Upper lobe of left lung (tissue), 6 donors: Measurements from ENCODE around the gene EXTL1. TPM values are rescaled to one million over a fixed set of nuclear protein-coding genes. Genes with fewer than 3 reads are reported as not detected.

Experiments used
- ATAC-seq, 2 donors: fragments of 200-7000 bp; cut with Tn5 transposase; one replicate each; pipeline ENCODE4 v1.9.1; 2022; ENCODE audit warnings: mild to moderate bottlenecking in 2 of 2, moderate library complexity in 2 of 2; ENCODE audit not compliant: low FRiP score in 2 of 2
- DNase-seq, 2 donors: peaks; one replicate each; pipeline ENCODE4 v3.0.0-alpha.2; 2019 to 2020
- H3K27ac ChIP-seq, 4 donors: fragments of 200-600 bp; sonication (generic); one replicate each; pipeline ENCODE4 v1.5.1; 2016 to 2019
- H3K27me3 ChIP-seq, 4 donors: fragments of 200-600 bp; sonication (generic); one replicate each; pipeline ENCODE4 v1.5.1; 2017 to 2019
- H3K36me3 ChIP-seq, 4 donors: fragments of 200-600 bp; sonication (generic); one replicate each; pipeline ENCODE4 v1.5.1; 2016 to 2019
- H3K4me1 ChIP-seq, 4 donors: fragments of 200-600 bp; sonication (generic); one replicate each; pipeline ENCODE4 v1.5.1; 2018 to 2019
- H3K4me3 ChIP-seq, 4 donors: fragments of 200-600 bp; sonication (generic); one replicate each; pipeline ENCODE4 v1.5.1; 2017 to 2019; ENCODE audit warnings: mild to moderate bottlenecking in 2 of 4, moderate library complexity in 1 of 4
- H3K9me3 ChIP-seq, 4 donors: fragments of 200-600 bp; sonication (generic); one replicate each; pipeline ENCODE4 v1.5.1; 2018 to 2019
- CTCF ChIP-seq, 6 experiments: fragments of 450-650 bp in 4 of 6; fragments of 200-600 bp in 2 of 6; sonication (generic) in 2 of 6; IDR thresholded peaks; one replicate each; pipeline ENCODE4 v1.5.1; 2016 to 2019; ENCODE audit warnings: antibody characterized with exemption in 6 of 6
- EP300 ChIP-seq, 4 donors: sonication (generic); formaldehyde crosslinking; IDR thresholded peaks; one replicate each; pipeline ENCODE4 v1.5.1; 2017; ENCODE audit warnings: antibody characterized with exemption in 4 of 4, control low read depth in 2 of 4
- POLR2A ChIP-seq, 4 donors: fragments of 450-650 bp; IDR thresholded peaks; one replicate each; pipeline ENCODE4 v1.5.1; 2016 to 2017; ENCODE audit warnings: antibody characterized with exemption in 4 of 4, mild to moderate bottlenecking in 2 of 4
- POLR2AphosphoS5 ChIP-seq, 2 donors: sonication (generic); formaldehyde crosslinking; IDR thresholded peaks; one replicate each; pipeline ENCODE4 v1.5.1; 2017; ENCODE audit warnings: antibody characterized with exemption in 2 of 2
- WGBS, 2 donors: methylation state at CpG; one replicate each; pipeline ENCODE4 v1.1.5; 2017 to 2018; 5-methylcytosine and 5-hydroxymethylcytosine counted together
- total RNA-seq, 6 donors: library from RNA; depleted of rRNA in 4 of 6; stranded (reverse); fragments of >200 nt in 4 of 6; gene quantifications; one replicate each; pipeline versions ENCODE4 v1.1.0 to v1.2.1, GENCODE V29; 2016 to 2021
- donor health status: DM: no; HTN: no; CAD: no; lungs with moderate emphysema.
- donor health status: DM: no; HTN: yes; CAD: no; lungs with severe emphysema.

EXTL1 gene
- total RNA-seq, 6 donors from 2014 or later = under 0.01 to 0.24 (median 0.20) TPM; not detected in 3

GRCh38 chr1:26022404-26022779, 817 bp downstream of the EXTL1 start:
- no peaks in the 10 kb centered on the region for H3K27me3 ChIP-seq
- peaks cover 0 to under 1% (median 0%) of the 10 kb centered on the region in 4 donors for H3K4me1 ChIP-seq
- H3K27ac ChIP-seq = no peak overlapping the region
- TF ChIP-seq CTCF (IDR thresholded peaks at IDR 0.05) (no peak), POLR2AphosphoS5 (IDR thresholded peaks at IDR 0.05) (no peak), EP300 (IDR thresholded peaks at IDR 0.05) (no peak), POLR2A (IDR thresholded peaks at IDR 0.05) (no peak)
- no peaks in the 10 kb centered on the region for H3K36me3 ChIP-seq
- DNase-seq (peak in 1 of 2 donors; percentile 58), ATAC-seq (peak in 1 of 2 donors; percentile 3)
- H3K9me3 ChIP-seq = no peaks in the 10 kb centered on the region
- H3K4me3 ChIP-seq = no peak overlapping the region
- WGBS, 2 donors = 93% methylated on average over 7 of the region's 8 CpGs; no CpG with 5 or more reads in 1 of the 2 donors

DNA sequence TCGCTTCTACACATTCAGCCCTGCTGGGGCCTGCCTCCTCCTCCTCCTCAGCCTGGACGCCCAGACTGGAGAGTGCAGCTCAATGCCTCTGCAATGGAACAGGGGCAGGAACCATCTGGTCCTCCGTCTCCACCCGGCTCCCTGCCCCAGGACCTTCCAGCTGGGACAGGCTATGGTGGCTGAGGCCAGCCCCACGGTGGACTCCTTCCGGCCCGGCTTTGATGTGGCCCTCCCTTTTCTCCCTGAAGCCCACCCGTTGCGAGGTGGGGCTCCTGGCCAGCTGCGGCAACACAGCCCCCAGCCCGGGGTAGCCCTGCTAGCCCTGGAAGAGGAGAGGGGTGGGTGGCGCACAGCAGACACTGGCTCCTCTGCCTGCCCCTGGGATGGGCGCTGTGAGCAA, 1.4 kb downstream of the EXTL1 start:
- no peak for ATAC-seq
- Histone ChIP-seq H3K9me3 (no peaks in the 10 kb centered on the region), H3K36me3 (no peaks in the 10 kb centered on the region), H3K27me3 (no peaks in the 10 kb centered on the region), H3K4me1 (no peaks in the 10 kb centered on the region), H3K4me3 (no peak overlapping the region), H3K27ac (no peak overlapping the region)
- peak in 1 of 2 donors; percentile 70 for DNase-seq
- 96% methylated on average over 5 of the region's 13 CpGs; no CpG with 5 or more reads in 1 of the 2 donors for WGBS, 2 donors
- TF ChIP-seq POLR2A (IDR thresholded peaks at IDR 0.05) (no peak), EP300 (IDR thresholded peaks at IDR 0.05) (no peak), CTCF (IDR thresholded peaks at IDR 0.05) (no peak), POLR2AphosphoS5 (IDR thresholded peaks at IDR 0.05) (no peak)

DNA sequence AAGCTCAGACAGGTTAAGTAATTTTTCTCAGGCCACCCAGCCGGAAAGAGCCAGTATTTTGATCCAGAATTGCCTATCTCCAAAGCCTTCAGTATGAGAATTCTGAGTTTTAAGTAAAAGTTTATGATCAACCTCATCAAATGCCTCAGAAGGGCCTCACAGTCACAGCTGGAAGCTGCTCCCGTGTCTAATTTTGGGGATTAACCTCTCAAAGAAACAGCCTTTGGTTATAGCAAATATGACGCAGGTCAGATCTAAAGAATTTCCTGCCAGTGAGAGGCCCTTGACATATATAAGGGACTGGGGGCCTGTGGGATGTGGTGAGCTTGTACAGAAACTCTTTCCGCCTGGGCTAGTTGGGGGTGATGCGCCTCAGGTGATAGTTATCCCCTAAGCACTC, 2.3 kb downstream of the EXTL1 start:
- Histone ChIP-seq H3K9me3 (no peaks in the 10 kb centered on the region), H3K27me3 (no peaks in the 10 kb centered on the region), H3K4me3 (no peak overlapping the region), H3K4me1 (no peaks in the 10 kb centered on the region), H3K27ac (no peak overlapping the region), H3K36me3 (no peaks in the 10 kb centered on the region)
- DNase-seq (no peak), ATAC-seq (no peak)
- 80 to 87% methylated on average over 5 of the region's 5 CpGs for WGBS, 2 donors
- TF ChIP-seq POLR2AphosphoS5 (IDR thresholded peaks at IDR 0.05) (no peak), CTCF (IDR thresholded peaks at IDR 0.05) (no peak), POLR2A (IDR thresholded peaks at IDR 0.05) (no peak), EP300 (IDR thresholded peaks at IDR 0.05) (no peak)

DNA sequence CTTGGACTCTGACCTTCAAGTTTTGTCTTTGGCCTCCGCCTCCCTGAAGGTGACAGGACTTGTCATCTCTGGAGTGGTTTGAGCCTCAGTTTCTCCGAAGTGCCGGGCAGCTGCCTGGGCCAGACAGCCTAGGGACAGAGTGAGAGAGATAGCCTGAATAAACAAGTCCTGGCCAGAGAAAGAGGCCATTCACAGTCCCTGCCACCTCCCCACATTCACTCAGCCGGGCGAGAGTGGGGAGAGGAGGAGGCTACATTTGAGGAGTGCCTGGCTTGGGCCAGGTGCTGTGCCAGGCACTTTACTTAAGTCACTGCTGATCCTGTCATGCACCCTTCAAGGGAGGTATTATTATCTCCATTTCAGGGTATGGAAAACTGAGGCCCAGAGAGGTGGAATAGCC, 3.5 kb downstream of the EXTL1 start:
- 74 to 81% methylated on average over 5 of the region's 5 CpGs for WGBS, 2 donors
- H3K27ac ChIP-seq = no peak overlapping the region
- H3K4me3 ChIP-seq = no peak overlapping the region
- no peaks in the 10 kb centered on the region for H3K4me1 ChIP-seq
- DNase-seq (no peak), ATAC-seq (no peak)
- no peaks in the 10 kb centered on the region for H3K36me3 ChIP-seq
- TF ChIP-seq POLR2AphosphoS5 (IDR thresholded peaks at IDR 0.05) = no peak
- no peak for TF ChIP-seq EP300 (IDR thresholded peaks at IDR 0.05)
- TF ChIP-seq POLR2A (IDR thresholded peaks at IDR 0.05) = no peak
- no peak for TF ChIP-seq CTCF (IDR thresholded peaks at IDR 0.05)
- no peaks in the 10 kb centered on the region for H3K9me3 ChIP-seq
- H3K27me3 ChIP-seq = no peaks in the 10 kb centered on the region

DNA sequence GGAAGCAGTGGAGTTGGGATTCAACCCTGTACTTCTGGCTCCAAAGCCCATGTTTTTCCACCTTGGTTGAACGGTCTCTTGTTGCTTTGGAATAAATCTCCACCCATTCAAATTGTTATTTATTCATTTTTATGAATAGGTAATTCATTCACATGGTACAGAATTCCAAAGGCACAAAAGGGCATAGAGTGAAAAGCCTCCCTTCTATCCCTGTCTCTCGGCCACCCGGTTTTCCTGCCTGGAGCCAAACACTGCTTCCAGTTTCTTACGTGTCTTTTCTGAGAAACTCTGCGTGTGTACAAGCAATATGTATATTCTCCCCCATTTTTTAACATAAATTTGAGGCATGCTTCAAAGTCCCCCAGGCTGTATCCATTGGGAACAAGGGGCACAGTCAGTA, 3.9 kb downstream of the EXTL1 start:
- Histone ChIP-seq H3K9me3 (no peaks in the 10 kb centered on the region), H3K4me3 (no peak overlapping the region), H3K27me3 (no peaks in the 10 kb centered on the region), H3K27ac (no peak overlapping the region), H3K36me3 (no peaks in the 10 kb centered on the region), H3K4me1 (no peaks in the 10 kb centered on the region)
- no peak for TF ChIP-seq EP300 (IDR thresholded peaks at IDR 0.05)
- no peak for TF ChIP-seq CTCF (IDR thresholded peaks at IDR 0.05)
- TF ChIP-seq POLR2AphosphoS5 (IDR thresholded peaks at IDR 0.05) = no peak
- no peak for TF ChIP-seq POLR2A (IDR thresholded peaks at IDR 0.05)
- 83 to 86% methylated on average over 5 of the region's 5 CpGs for WGBS, 2 donors
- no peak for DNase-seq
- ATAC-seq = no peak
